AG10803 (cell line): ENCODE measurements around the gene AVEN.
"Not testable (repeated sequence)": the region's sequence is repeated elsewhere in the genome, so short reads cannot be mapped to it uniquely, and the experiment has no call there.

Source experiments
- DNase-seq: peaks from one replicate; pipeline ENCODE4 v3.0.0; 2010; ENCODE audit warnings: low read depth
- H3K4me3 ChIP-seq: 2 replicates; pipeline ENCODE4 v1.5.1; 2011; ENCODE audit warnings: mild to moderate bottlenecking, low read length, control low read depth
- TF ChIP-seq, protein P1 (sequence below): conservative IDR thresholded peaks from 2 replicates; pipeline ENCODE4 v1.5.1; 2011; ENCODE audit warnings: mild to moderate bottlenecking, low read length, control low read depth, inconsistent platforms

AVEN gene

DNA sequence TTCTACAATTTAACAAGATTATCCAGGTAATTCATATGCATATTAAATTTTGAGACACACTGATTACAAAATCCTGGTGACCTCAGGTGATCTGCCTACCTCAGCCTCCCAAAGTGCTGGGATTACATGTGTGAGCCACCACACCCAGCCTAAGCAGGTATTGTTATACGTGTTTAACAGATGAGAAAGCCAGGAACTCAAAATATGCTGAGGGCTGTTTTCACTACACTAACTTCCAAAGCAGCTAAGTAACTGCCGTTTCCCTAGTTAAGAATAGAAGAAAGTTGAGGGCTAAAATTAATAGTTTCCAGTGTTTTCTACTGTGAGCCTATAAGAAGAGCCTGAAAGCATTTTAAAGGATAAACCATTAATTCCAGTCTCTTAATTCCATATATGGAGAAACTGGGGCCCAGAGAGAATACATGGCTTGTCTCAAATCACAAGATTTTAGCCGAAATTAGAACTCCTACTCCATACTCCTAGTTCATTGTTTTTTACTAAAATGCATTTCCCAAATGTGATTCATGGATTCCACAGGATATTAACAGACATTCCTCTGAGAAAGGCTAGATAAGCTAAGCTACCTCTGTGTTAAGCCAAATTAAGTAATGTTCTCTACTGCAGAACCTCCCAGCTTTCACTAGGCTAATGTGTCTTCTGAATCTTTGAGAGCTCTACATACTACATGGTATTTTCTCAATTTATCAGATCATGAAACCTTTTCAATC, 17.0 kb upstream of the AVEN start:
- TF ChIP-seq, protein P1, sequence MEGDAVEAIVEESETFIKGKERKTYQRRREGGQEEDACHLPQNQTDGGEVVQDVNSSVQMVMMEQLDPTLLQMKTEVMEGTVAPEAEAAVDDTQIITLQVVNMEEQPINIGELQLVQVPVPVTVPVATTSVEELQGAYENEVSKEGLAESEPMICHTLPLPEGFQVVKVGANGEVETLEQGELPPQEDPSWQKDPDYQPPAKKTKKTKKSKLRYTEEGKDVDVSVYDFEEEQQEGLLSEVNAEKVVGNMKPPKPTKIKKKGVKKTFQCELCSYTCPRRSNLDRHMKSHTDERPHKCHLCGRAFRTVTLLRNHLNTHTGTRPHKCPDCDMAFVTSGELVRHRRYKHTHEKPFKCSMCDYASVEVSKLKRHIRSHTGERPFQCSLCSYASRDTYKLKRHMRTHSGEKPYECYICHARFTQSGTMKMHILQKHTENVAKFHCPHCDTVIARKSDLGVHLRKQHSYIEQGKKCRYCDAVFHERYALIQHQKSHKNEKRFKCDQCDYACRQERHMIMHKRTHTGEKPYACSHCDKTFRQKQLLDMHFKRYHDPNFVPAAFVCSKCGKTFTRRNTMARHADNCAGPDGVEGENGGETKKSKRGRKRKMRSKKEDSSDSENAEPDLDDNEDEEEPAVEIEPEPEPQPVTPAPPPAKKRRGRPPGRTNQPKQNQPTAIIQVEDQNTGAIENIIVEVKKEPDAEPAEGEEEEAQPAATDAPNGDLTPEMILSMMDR: no peak
- no peak overlapping the region for H3K4me3 ChIP-seq
- DNase-seq: peak; percentile 82

DNA sequence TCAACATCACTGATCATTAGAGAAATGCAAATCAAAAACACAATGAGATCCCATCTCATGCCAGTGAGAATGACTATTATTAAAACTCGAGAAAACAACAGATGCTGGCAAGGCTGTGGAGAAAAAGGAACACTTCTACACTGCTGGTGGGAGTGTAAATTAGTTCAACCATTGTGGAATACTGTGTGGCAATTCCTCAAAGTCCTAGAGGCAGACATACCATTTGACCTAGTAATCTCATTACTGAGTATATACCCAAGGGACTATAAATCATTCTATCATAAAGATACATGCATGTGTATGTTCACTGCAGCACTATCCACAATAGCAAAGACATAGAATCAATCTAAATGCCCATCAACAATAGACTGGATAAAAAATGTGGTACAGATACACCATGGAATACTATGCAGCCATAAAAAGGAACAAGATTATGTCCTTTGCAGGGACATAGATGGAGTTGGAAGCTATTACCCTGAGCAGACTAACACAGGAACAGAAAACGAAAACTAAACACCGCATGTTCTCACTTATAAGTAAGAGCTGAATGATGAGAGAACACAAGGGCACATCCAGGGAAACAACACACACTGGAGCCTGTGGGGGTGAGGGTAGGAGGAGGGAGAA, 15.2 kb upstream of the AVEN start:
- no peak for DNase-seq
- no peak overlapping the region for H3K4me3 ChIP-seq
- TF ChIP-seq, protein P1: no peak

DNA sequence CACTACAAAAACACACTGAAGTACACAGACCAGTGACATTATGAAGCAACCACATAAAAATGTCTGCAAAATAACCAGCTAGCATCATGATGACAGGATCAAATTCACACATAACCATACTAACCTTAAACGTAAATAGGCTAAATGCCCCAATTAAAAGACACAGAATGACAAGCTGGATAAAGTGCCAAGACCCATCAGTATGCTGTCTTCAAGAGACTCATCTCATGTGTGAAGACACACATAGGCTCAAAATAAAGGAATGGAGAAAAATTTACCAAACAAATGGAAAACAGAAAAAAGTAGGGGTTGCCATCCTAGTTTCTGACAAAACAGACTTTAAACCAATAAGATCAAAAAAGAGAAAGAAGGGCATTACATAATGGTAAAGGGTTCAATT, 11.4 kb upstream of the AVEN start:
- not testable (repeated sequence) for DNase-seq, H3K4me3 ChIP-seq

DNA sequence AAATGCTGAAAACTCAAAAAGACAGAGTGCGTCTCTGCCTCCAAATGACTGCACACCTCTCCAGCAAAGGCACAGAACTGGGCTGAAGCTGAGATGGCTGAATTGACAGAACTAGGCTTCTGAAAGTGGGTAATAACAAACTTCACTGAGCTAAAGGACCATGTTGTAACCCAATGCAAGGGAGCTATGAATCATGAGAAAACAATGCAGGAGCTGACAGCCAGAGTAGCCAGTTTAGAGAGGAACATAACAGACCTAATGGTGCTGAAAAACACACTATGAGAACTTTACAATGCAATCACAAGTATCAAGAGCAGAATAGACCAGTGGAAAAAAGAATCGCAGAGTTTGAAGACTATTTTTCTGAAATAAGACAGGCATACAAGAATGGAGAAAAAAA, 10.1 kb upstream of the AVEN start:
- DNase-seq: peak; percentile 86
- H3K4me3 ChIP-seq: no peak overlapping the region
- TF ChIP-seq, protein P1: no peak

DNA sequence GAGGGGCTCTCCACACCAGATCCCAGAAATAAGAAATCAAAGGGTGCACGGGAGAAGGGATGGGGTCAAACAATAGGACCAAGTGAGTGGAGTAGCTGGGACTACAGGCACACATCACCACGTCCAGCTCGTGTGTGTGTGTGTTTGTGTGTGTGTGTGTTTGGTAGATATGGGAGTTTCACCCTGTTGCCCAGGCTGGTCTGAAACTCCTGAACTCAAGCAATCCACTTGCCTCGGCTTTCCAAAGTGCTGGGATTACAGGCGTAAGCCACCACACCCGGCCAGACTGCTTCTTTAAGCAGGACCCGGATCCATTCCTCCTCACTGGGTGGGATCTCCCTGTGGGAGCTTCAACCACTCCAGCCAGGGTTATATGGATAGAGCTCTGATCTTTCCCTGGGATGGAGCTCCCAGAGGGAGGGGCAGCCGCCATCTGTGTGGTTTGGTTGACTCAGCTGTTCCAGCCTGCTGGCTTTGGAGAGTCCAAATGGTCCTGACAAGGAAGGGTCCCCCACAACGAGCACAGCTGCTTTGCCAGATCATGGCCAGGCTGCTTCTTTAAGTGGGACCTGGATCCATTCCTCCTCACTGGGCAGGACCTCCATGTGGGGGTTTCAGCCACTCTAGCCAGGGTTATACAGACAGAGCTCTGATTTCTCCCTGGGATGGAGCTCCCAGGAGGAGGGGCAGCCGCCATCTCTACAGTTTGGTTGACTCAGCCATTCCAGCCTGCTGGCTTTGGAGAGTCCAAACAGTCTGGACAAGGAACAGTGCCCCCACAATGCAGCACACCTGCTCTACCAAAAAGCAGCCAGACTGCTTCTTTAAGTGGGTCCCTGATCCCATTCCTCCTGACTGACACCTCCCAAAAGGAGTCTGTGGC, 9.1 kb upstream of the AVEN start:
- no peak for DNase-seq
- H3K4me3 ChIP-seq: no peak overlapping the region
- TF ChIP-seq, protein P1: no peak

DNA sequence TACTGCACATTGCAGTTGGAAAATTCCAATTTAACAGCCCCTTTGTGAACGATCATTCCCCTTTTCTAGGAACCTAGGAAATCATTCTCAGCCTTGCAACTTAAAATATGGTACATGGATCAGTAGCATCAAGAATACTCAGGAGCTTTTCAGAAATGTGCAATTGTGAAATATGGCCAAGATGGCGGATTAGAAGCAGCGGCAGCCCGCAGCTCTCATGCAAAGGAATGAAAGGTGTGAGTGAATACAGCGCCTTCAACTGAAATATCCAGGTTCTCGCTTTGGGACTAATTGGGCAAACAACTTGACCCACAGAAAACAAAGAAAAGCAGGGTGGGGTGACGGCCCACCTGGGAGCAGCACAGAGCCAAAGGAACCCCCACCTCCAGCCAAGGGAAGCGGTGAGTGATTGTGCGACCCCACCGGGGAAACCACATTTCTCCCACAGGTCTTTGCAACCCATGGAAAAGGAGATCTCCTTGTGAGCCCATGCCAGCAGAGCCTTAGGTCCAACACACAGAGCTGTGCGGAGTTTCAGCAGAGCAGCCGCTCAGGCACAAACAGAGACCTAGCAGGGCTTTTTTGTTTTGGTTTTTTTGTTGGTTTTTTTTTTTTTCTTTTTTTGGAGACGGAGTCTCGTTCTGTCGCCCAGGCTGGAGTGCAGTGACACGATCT, 7.6 kb upstream of the AVEN start:
- no peak overlapping the region for H3K4me3 ChIP-seq
- DNase-seq: no peak
- TF ChIP-seq, protein P1: no peak

DNA sequence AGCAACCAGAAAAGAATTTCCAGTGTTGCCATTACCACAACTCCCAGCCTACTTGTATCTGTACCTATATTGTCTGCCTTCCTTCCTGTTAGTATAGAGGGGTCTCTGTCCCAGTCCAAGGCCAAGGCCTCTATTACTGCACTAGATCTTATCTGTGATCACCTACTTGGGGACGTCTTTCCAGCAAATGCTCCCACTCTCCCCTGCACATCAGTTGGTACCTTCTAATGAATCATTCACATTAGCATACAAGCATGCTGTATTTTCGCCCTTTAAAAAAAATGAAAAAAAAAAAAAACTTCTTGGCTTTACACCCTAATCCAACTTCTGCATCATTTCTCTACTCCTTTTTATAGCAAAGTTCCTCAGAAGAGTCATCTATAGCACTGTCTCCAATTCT, 4.8 kb upstream of the AVEN start:
- no peak overlapping the region for H3K4me3 ChIP-seq
- TF ChIP-seq, protein P1: no peak
- no peak for DNase-seq
